Sigmoid colon (tissue), 7 donors: ENCODE results near the gene FGGY. TPM values are rescaled to one million over a fixed set of nuclear protein-coding genes. Genes with fewer than 3 reads are reported as not detected.

Experiments
- DNase-seq: peaks from one replicate; pipeline ENCODE4 v3.0.0-alpha.2; 2019
- H3K27ac ChIP-seq, 4 donors: fragments of 200-600 bp; sonication (generic); one replicate each; pipeline ENCODE4 v1.5.1; 2016 to 2019; ENCODE audit warnings: mild to moderate bottlenecking in 1 of 4
- H3K27me3 ChIP-seq, 3 donors: fragments of 200-600 bp; sonication (generic); one replicate each; pipeline ENCODE4 v1.5.1; 2019; ENCODE audit warnings: mild to moderate bottlenecking in 1 of 3
- H3K36me3 ChIP-seq, 4 donors: fragments of 200-600 bp; sonication (generic); one replicate each; pipeline ENCODE4 v1.5.1; 2016 to 2019
- H3K4me1 ChIP-seq, 4 donors: fragments of 200-600 bp; sonication (generic); one replicate each; pipeline ENCODE4 v1.5.1; 2017 to 2019
- H3K4me3 ChIP-seq, 4 donors: fragments of 200-600 bp; sonication (generic); one replicate each; pipeline ENCODE4 v1.5.1; 2017 to 2019; ENCODE audit warnings: mild to moderate bottlenecking in 2 of 4, moderate library complexity in 1 of 4
- H3K9me3 ChIP-seq, 4 donors: fragments of 200-600 bp in 3 of 4; sonication (generic) in 3 of 4; one replicate each; pipeline versions ENCODE4 v1.5.1 to v1.6.1; 2013 to 2019
- CTCF ChIP-seq, 4 experiments: fragments of 450-650 bp in 3 of 4; fragments of 200-600 bp in 1 of 4; IDR thresholded peaks; one replicate each; pipeline ENCODE4 v1.5.1; 2016 to 2019; ENCODE audit warnings: antibody characterized with exemption in 4 of 4, mild to moderate bottlenecking in 3 of 4, moderate library complexity in 2 of 4
- EP300 ChIP-seq, 4 donors: sonication (generic); formaldehyde crosslinking; IDR thresholded peaks; one replicate each; pipeline ENCODE4 v1.6.1; 2017; ENCODE audit warnings: antibody characterized with exemption in 4 of 4
- POLR2A ChIP-seq, 2 donors: fragments of 450-650 bp; IDR thresholded peaks; one replicate each; pipeline ENCODE4 v1.6.1; 2016; ENCODE audit warnings: antibody characterized with exemption in 2 of 2, mild to moderate bottlenecking in 2 of 2, moderate library complexity in 2 of 2
- POLR2AphosphoS5 ChIP-seq, 4 donors: sonication (generic); formaldehyde crosslinking; IDR thresholded peaks; one replicate each; pipeline ENCODE4 v1.6.1; 2017; ENCODE audit warnings: antibody characterized with exemption in 4 of 4
- WGBS, 2 donors: extraction: QIAGEN DNeasy Blood & Tissue Kit; methylation state at CpG; one replicate each; pipeline ENCODE4 v1.1.7; 2013; 5-methylcytosine and 5-hydroxymethylcytosine counted together
- intact Hi-C: fragments of 100-400 bp; cut with DNase I; formaldehyde crosslinking; loops from one replicate; pipeline ENCODE4 v1.15.1; 2023
- polyA plus RNA-seq, 3 donors: library from polyadenylated mRNA; stranded (reverse); fragments of 200-250 nt; gene quantifications; one replicate each; pipeline ENCODE4 v1.2.3, GENCODE V29; 2013
- total RNA-seq, 4 donors: library from RNA; depleted of rRNA; stranded (reverse); fragments of >200 nt; gene quantifications; one replicate each; pipeline ENCODE4 v1.1.0, GENCODE V29; 2016
- donor health status: healthy with polysubstance abuse.
- donor health status: Bipolar disorder and iron deficiency.
- donor health status: healthy.

FGGY gene
- total and polyA plus RNA-seq, 7 donors: 4.8 to 54.1 (median 20.5) TPM

GRCh38 chr1:59689730-59690129 lies 392.8 kb downstream of the FGGY start:
- Histone ChIP-seq H3K27ac (no peak overlapping the region), H3K4me3 (no peak overlapping the region), H3K4me1 (peaks cover 0 to 43% (median 5%) of the 10 kb centered on the region in 4 donors), H3K27me3 (no peaks in the 10 kb centered on the region), H3K36me3 (no peaks in the 10 kb centered on the region), H3K9me3 (no peaks in the 10 kb centered on the region)
- intact Hi-C loops: no loop called here
- TF ChIP-seq POLR2A (IDR thresholded peaks at IDR 0.05) (no peak), CTCF (IDR thresholded peaks at IDR 0.05) (no peak), EP300 (IDR thresholded peaks at IDR 0.05) (no peak), POLR2AphosphoS5 (IDR thresholded peaks at IDR 0.05) (no peak)
- 77 to 94% methylated on average over 1 of the region's 1 CpG for WGBS, 2 donors
- no peak for DNase-seq

- Histone ChIP-seq H3K9me3 (no peaks in the 10 kb centered on the region), H3K4me3 (no peak overlapping the region), H3K36me3 (no peaks in the 10 kb centered on the region), H3K27me3 (no peaks in the 10 kb centered on the region), H3K27ac (peak overlapping the region; percentile 8 to 57 (median 34)), H3K4me1 (peaks cover 0 to 37% (median 5%) of the 10 kb centered on the region in 4 donors)
- 90 to 91% methylated on average over 7 of the region's 7 CpGs for WGBS, 2 donors
- intact Hi-C loops: no loop called here
- DNase-seq: no peak
- TF ChIP-seq POLR2AphosphoS5 (IDR thresholded peaks at IDR 0.05) (no peak), POLR2A (IDR thresholded peaks at IDR 0.05) (no peak), EP300 (IDR thresholded peaks at IDR 0.05) (no peak), CTCF (IDR thresholded peaks at IDR 0.05) (no peak)
These were observed 393.5 kb downstream of the FGGY start for GRCh38 chr1:59690171-59690930.

- TF ChIP-seq POLR2AphosphoS5 (IDR thresholded peaks at IDR 0.05): peak in 3 of 4 donors; percentile 43 to 53 (median 48)
- no peak for TF ChIP-seq POLR2A (IDR thresholded peaks at IDR 0.05)
- peak overlapping the region; percentile 8 to 57 (median 34) for H3K27ac ChIP-seq
- H3K36me3 ChIP-seq: no peaks in the 10 kb centered on the region
- H3K4me1 ChIP-seq: peaks cover 0 to 34% (median 7%) of the 10 kb centered on the region in 4 donors
- no peaks in the 10 kb centered on the region for H3K27me3 ChIP-seq
- DNase-seq: peak; percentile 82
- no peak overlapping the region for H3K4me3 ChIP-seq
- intact Hi-C loops: no loop called here
- H3K9me3 ChIP-seq: no peaks in the 10 kb centered on the region
- 88 to 92% methylated on average over 4 of the region's 4 CpGs for WGBS, 2 donors
These were observed 394.4 kb downstream of the FGGY start for GRCh38 chr1:59691261-59691660.

GRCh38 chr1:59692591-59692990 lies 395.7 kb downstream of the FGGY start:
- no peak for DNase-seq
- WGBS, 2 donors: 31 to 42% methylated on average over 5 of the region's 5 CpGs

More at GRCh38 chr1:59692591-59692990, 395.7 kb downstream of the FGGY start:
- Histone ChIP-seq H3K4me1 (peaks cover 0 to 37% (median 8%) of the 10 kb centered on the region in 4 donors), H3K27ac (no peak overlapping the region), H3K9me3 (no peaks in the 10 kb centered on the region), H3K4me3 (no peak overlapping the region), H3K36me3 (no peaks in the 10 kb centered on the region), H3K27me3 (no peaks in the 10 kb centered on the region)
- intact Hi-C loops: no loop called here
- TF ChIP-seq POLR2A (IDR thresholded peaks at IDR 0.05) (no peak), EP300 (IDR thresholded peaks at IDR 0.05) (no peak), POLR2AphosphoS5 (IDR thresholded peaks at IDR 0.05) (no peak), CTCF (IDR thresholded peaks at IDR 0.05) (no peak)
